Retinal pigment epithelial cell (primary cell): ENCODE results near the gene SPOCK2.

Source experiments
- DNase-seq: peaks from one replicate; pipeline ENCODE4 v3.0.0-alpha.2; 2010; ENCODE audit warnings: low read depth
- H3K4me3 ChIP-seq: 2 replicates; pipeline ENCODE4 v1.5.1; 2011; ENCODE audit warnings: mild to moderate bottlenecking, low read length, control low read depth, moderate library complexity
- TF ChIP-seq, protein P1 (sequence below): conservative IDR thresholded peaks from 2 replicates; pipeline ENCODE4 v1.5.1; 2011; ENCODE audit warnings: low read depth, low read length, control low read depth, inconsistent platforms

Gene SPOCK2

DNA sequence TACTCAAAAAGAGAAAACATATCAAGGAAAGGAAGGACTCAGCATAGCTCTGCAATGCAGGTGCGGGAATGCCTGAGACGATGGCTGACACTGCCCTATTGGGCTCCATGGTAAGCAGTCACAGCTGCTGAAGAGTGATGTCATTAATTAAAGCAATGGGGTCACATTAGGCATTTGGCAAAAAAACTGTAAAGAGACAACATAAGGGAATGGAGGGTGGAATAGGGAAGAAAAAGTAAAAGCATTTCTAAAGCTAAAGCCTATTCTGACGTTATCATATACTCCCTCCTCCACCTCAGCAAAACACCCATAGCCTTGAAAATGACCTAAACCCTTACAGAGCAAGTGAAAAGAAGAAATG is 38.5 kb upstream of the SPOCK2 start:
- H3K4me3 ChIP-seq = no peak overlapping the region
- no peak for DNase-seq
- TF ChIP-seq, protein P1, sequence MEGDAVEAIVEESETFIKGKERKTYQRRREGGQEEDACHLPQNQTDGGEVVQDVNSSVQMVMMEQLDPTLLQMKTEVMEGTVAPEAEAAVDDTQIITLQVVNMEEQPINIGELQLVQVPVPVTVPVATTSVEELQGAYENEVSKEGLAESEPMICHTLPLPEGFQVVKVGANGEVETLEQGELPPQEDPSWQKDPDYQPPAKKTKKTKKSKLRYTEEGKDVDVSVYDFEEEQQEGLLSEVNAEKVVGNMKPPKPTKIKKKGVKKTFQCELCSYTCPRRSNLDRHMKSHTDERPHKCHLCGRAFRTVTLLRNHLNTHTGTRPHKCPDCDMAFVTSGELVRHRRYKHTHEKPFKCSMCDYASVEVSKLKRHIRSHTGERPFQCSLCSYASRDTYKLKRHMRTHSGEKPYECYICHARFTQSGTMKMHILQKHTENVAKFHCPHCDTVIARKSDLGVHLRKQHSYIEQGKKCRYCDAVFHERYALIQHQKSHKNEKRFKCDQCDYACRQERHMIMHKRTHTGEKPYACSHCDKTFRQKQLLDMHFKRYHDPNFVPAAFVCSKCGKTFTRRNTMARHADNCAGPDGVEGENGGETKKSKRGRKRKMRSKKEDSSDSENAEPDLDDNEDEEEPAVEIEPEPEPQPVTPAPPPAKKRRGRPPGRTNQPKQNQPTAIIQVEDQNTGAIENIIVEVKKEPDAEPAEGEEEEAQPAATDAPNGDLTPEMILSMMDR = no peak

DNA sequence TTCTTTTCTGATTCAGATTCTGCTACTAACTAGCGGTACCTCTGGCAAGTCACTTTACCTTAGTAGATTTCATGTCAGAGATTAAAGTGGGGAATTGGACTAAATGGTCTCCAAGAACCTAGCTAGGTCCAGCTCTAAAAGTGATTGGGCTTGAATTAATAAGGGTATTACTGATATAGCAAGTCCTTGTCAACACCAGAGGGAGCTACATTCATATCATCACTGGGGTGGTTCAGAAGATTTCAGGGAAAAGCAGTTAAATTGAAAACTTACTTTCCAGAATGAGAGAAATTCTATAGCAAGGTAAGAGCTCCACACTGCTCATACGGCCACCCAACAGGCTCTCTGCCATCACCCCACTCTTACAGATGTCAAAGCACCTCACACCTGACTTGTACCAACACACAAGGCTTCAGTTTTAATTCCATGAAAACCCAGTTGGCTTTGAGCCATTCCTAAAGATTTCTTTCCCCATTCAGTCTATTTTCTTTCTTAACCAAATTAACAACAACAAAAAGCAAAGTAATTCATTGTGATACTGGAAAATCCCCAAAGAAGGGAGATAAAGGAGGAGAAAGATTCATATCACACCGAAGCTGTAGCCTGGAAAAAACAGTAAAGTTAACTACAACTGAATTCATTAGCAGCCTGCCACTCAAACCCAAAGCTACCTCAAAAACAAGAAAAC is 38.0 kb upstream of the SPOCK2 start:
- TF ChIP-seq, protein P1 = peak; percentile 68
- H3K4me3 ChIP-seq = no peak overlapping the region
- DNase-seq = no peak

DNA sequence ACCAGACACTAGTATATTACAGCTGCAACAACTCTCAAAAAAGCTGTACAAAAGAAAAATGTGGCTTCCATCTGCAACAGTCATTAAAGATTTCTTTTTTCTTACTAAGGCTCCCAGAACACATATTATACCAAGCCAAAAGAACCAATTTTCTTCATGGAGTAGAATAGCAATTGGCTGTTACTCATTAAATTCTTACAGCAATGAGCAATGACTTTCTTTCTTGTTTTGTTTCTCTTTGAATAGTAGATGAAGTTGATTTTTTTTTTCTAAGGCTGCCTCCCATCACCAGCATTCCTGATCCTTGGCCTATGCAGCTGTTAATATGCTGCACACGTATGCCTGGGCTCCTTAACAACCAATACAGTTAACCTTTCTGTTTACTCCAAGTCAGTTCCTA is 36.6 kb upstream of the SPOCK2 start:
- no peak overlapping the region for H3K4me3 ChIP-seq
- DNase-seq = no peak

DNA sequence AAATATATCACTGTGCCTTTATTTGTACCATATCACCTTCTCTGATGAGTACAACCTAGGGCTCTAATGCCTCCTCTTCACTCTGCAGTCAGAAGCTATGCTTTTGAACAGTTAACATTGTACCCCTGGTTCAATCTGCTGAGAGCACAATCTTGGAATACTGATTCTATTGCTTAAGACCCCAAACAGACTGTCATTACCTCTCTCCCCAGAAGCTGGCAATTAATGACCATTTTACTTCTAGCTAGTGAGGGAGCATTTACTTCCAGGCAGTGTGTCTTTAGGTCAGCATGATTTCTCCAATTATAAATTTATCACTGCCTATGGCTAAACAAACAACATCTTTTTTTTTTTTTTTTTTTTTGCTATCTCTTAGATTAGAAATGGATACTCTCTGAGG is 36.0 kb upstream of the SPOCK2 start:
- no peak for DNase-seq
- TF ChIP-seq, protein P1 = no peak
- H3K4me3 ChIP-seq = no peak overlapping the region

More for the DNA sequence above, 36.6 kb upstream of the SPOCK2 start:
- TF ChIP-seq, protein P1 = no peak

DNA sequence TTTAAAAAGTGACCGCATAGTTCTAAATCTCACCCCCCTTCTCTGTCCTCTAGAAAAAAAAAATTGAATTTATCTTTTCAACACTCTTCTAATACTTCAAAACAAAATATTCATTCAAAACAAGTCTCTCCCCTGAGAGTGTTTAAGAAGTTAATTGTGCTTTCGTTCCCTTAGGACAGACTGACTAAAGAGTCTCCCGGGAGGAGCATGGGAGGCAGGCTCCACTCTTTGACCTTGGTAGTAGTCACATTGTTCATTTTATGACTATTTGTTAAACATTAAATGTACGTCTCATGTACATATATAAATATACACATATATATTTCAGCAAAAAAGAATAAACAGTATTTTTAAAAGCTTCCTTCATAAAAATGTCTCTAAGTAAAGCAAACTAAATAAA is 35.3 kb upstream of the SPOCK2 start:
- TF ChIP-seq, protein P1 = no peak
- DNase-seq = no peak

DNA sequence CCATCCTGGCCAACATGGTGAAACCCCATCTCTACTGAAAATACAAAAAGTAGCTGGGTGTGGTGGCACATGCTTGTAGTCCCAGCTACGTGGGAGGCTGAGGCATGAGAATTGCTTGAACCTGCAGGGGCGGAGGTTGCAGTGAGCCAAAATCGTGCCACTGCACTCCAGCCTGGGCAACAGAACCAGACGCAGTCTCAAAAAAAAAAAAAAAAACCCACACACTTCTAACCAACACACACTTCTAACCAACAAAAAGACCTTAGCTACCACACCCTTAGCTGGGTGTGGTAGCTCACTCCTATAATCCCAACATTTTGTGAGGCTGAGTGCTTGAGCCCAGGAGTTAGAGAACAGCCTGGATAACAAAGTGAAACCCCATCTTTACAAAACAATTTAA is 33.9 kb upstream of the SPOCK2 start:
- no peak overlapping the region for H3K4me3 ChIP-seq
- DNase-seq = no peak
- TF ChIP-seq, protein P1 = no peak

More for the DNA sequence above, 35.3 kb upstream of the SPOCK2 start:
- no peak overlapping the region for H3K4me3 ChIP-seq

DNA sequence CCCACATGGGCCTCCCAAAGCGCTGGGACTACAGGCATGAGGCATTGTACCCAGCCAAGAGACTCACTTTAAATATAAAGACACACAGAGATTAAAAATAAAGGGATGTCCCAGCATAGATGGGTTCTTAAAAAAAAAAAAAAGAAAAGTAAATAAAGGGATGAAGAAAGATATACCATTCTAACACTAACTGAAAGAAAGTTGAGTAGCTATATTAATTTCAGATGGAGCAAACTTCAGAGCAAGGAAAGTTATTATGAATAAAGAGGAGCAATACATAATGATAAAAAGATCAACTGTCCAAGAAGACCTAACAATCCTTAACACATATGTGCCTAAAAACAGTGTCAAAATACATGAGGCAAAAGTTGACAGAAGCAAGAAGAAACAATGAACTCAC is 33.0 kb upstream of the SPOCK2 start:
- no peak for DNase-seq
- H3K4me3 ChIP-seq = no peak overlapping the region
- TF ChIP-seq, protein P1 = no peak
